Measurements from ENCODE around the gene TMPRSS9. TPM values are rescaled to one million over a fixed set of nuclear protein-coding genes. Genes with fewer than 3 reads are reported as not detected.
A peak's percentile ranks its signal among the peaks of the same experiment; 100 is the strongest.
"Not testable (repeated sequence)": the region's sequence is repeated elsewhere in the genome, so short reads cannot be mapped to it uniquely, and the experiment has no call there.

Gene TMPRSS9
- total RNA-seq, 1 experiment from 2014 or later: not detected

DNA sequence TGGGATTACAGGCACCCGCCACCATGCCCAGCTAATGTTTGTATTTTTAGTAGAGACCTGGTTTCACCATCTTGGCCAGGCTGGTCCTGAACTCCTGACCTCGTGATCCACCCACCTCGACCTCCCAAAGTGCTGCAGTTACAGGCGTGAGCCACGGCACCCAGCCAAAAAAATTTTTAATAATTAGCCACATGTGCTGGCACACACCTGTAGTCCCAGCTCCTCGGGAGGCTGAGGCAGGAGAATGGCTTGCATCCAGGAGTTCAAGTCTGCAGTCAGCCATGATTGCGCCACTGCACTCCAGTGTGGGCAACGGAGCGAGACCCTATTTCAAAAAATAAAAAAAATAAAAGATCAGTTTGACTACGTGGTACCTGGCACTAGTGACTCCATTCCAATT, 98.7 kb downstream of the TMPRSS9 start:
- not testable (repeated sequence) for DNase-seq (ENCODE audit: low read depth)

DNA sequence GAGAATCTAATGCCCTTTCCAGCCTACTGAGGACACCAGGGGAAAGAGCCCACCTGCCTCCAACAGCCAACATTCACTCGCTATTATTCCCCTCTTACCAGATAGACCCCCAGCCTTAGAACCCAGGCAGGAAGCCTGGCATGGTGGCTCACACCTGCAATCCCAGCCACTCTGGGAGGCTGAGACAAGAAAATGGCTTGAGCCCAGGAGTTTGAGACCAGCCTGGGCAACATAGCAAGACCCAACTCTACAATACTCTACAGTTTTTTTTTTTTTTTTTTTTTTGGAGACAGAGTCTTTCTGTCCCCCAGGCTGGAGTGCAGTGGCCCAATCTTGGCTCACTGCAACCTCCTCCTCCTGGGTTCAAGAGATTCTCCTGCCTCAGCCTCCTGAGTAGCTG, 100.2 kb downstream of the TMPRSS9 start:
- no peak for DNase-seq (ENCODE audit: low read depth)

DNA sequence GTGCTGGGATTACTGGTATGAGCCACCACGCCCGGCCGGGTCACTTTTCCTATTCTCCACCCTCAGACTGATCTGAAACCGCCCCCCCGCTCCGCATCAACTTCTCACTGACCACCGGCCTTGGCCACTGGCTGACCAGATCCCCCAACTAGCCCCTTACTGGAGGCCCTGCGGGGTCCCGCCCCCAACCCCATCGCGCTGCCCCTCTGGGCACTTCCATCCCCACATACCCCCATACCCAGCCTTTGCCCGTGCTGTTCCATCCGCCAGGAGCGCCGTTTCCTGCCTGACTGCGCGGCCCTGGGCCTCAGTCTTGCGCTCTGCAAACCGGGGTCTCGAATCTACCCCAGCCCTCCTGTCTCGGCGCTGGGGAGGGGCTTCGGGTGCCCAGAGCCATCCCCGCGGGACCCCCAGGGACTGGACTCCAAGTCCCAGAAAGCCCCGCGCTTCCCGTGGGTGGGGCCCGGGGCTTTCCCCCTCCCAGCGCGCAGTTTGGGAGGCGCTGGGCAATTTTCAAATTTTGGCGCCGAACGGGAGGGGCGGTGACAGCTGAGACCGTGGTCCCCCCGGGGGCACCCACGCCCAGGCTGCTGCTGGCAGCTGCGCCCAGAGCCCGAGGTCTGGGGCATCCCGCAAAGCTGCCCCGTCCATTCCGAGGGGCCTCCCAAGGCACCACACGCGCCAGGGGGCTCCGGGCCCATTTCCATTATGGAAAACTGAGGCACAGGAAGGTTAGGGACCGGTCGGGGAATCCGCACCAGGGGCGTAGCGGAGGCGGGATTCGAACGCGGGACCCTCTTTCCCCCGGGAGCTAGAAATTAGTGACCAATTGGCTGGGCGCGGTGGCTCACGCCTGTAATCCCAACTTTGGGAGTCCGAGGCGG, 101.9 kb downstream of the TMPRSS9 start:
- peak; percentile 91 for DNase-seq (ENCODE audit: low read depth)

DNA sequence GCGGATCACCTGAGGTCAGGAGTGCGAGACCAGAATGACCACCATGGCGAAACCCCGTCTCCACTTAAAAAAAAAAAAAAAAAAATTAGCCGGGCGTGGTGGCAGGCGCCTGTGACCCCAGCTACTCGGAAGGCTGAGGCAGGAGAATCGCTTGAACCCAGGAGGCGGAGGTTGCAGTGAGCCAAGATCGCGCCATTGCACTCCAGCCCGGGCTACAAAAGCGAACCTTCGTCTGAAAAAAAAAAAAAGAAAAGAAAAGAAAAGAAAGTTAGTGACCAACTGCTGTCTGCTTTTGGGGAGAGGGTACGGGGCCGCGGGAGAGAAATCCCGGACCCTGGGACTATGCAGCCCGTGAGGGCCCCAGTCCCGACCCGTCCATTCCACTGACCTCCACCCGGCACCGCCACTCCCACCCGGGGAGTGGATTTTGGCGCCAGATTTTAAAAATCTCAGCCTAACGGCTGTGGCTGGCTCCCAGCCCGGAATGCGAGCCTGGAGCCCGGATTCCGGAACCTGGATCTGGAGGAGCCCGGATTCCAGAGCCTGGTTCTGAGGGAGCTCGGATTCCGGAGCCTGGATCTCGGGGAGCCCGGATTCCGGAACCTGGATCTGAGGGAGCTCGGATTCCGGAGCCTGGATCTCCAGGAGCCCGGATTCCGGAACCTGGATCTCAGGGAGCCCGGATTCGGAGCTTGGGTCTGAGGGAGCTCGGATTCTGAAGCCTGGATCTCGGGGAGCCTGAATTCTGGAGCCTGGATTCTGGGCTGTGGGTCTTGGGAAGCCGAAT, 102.8 kb downstream of the TMPRSS9 start:
- peak; percentile 98 for DNase-seq (ENCODE audit: low read depth)

DNA sequence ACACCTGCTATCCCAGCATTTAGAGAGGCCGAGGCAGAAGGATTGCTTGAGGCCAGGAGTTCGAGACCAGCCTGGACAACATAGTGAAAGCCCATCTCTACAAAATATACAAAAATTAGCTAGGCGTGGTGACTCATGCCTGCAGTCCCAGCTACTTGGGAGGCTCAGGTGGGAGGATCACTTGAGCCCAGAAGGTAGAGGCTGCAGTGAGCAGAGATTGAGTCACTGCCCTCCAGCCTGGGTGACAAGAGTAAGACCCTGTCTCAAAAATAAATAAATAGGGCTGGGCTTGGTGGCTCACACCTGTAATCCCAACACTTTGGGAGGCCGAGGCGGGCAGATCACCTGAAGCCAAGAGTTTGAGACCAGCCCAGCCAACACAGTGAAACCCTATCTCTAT, 103.6 kb downstream of the TMPRSS9 start:
- DNase-seq (ENCODE audit: low read depth): not testable (repeated sequence)

DNA sequence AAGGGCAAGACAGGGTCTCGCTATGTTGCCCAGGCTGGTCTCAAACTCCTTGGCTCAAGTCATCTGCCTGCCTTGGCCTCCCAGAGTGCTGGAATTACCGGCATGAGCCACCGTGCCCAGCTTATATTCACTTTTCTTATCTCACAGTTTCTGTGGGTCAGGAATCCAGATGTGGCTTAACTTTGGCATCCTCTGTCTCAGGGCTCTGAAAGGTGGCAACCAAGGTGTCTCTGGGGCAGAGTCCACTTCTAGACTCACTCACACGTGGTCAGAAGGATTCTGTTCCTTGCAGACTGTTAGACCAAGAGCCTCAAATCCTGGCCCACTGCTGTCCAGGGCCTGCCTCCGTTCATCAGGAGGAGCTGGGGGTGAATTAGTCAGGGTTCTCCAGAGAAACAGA, 104.3 kb downstream of the TMPRSS9 start:
- DNase-seq (ENCODE audit: low read depth): no peak

DNA sequence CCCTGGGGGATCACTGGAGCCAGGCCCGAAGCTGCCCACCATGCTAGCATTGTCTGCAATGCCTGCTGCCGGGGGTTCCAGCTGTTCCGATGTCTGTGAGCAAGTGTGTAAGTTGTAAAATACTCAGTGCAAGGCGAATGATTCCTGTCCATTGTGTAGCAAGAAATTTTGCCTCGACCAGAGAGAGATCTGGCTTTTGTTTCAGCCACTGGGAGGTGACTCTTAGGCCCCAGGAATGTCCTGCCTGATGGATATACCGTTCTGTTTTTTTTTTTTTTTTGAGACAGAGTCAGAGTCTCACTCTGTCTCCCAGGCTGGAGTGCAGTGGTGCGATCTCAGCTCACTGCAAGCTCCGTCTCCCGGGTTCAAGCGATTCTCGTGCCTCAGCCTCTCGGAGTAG, 108.5 kb downstream of the TMPRSS9 start:
- DNase-seq (ENCODE audit: low read depth): no peak

DNA sequence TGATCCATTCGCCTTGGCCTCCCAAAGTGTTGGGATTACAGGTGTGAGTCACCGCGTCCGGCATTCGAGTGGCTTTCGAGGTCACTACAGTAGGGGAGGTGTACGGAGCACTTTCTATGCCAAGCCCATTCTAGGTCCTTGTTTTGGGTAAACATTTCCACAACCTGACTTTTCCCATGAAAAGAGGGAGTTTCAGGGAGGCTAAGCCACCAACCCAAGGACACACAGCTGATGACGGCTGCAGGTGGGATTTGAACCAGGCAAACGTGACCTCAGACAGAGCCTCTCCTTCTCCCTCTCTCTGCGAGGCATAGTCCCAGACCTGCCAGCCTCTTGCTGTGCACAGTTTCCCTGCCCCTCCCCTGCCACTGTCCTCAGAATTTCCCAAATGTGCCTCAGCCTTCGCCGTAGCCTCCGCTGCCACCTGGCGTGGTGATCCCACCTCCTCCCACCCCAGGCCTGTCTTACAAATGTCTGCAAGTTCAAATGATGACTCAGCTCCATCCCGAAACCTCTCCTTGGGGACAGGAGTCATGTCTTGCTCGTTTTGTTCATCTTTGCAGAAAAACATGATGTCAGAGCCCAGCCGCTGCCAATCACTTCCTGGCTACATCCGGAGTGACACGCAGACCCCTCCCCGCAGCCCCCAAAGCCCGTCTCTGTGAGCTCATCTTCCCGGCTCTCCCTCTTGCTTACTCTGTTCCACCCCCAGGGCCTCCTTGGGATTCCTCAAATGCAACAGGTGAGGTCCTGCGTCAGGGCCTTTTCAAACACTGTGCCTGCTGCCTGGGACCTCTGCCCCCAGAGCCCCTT, 109.2 kb downstream of the TMPRSS9 start:
- peak; percentile 75 for DNase-seq (ENCODE audit: low read depth)

DNA sequence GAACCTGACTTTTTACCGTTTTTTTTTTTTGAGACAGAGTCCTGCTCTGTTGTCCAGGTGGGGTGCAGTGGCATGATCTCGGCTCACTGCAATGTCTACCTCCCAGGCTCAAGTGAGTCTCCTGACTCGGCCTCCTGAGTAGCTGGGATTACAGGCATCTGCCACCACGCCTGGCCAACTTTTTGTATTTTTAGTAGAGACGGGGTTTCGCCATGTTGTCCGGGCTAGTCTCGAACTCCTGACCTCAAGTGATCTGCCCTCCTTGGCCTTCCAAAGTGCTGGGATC, 109.8 kb downstream of the TMPRSS9 start:
- not testable (repeated sequence) for DNase-seq (ENCODE audit: low read depth)

DNA sequence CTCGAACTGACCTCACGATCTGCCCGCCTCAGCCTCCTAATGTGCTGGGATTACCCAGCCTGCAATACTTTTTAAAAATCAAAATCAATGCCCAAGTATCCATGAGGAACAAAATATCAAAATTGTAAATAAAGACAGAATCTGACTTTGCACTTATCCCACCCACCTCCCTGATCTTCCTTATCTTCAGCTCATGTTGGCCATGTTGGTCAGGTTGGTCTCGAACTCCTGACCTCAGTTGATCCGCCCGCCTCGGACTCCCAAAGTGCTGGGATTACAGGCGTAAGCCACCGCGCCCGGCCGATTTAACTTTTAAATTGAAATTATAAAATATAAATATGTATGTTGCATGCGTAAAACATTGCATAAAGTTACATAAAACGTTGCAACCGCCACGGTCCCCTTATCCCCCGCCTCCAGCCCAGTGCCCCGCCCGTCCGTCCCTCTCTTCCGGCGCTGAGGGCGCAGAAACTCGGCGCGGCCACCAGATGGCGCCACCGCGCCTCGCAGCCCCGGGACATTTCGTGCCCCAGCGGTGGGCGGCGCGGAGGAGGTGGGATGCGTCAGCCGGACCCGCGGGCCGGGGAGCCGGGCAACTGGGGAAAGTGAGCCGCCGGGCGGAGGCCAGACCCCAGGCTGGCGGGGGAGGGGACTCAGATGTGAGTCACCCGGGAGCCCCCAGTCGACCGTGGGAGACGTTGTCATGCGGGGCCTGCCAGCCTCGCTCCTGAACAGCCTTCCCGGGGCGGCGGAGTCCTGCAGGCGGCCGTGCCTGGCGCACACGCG, 114.4 kb downstream of the TMPRSS9 start:
- peak; percentile 87 for DNase-seq (ENCODE audit: low read depth)

DNA sequence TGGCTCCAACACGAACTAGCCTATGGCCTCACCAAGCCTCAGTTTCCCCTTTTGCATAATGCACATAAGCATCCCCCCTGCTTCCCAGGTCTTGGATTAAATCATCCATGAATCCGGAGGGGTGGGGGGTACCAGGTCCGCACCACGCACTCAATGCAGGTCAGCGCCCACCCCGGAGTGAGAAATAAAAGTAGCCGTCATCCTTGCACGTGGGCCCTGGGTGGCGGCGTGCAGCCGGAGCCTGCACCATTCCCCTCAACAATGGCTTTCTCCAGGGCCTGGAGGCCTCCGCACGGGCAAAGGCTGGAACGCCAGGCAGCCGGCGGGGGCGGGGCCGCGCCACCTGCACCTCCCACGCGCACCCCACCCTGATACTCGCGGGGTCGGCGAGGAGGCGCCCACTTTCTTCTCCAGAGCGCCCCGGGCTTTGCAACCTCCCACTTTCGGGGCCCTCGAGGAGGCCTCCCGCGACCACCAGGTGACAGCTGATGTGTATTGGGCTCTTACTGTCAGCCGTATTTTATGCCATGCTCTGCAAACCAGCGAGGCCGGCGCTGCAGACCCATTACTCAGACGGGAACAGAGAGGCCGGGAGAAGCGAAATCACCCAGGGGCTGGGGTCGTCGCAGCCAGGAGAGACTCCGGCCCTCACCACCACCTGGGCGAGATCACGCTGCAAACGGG, 115.1 kb downstream of the TMPRSS9 start:
- DNase-seq (ENCODE audit: low read depth): peak; percentile 76

Other genes with a start within 250 kb of the TMPRSS9 start
- 49.6 and 50.0 TPM in 2 replicates for gene AP3D1, start 208.7 kb upstream of the TMPRSS9 start, total RNA-seq (2014; rRNA removed; shearing (Covaris generic))
- 3.6 and 5.6 TPM in 2 replicates for gene DOT1L, start 196.3 kb upstream of the TMPRSS9 start, total RNA-seq (2014; rRNA removed; shearing (Covaris generic))
- gene PLEKHJ1, start 123.9 kb upstream of the TMPRSS9 start, total RNA-seq (2014; rRNA removed; shearing (Covaris generic)): 60.0 and 71.2 TPM in 2 replicates
- 18.9 and 24.7 TPM in 2 replicates for gene SF3A2, start 123.4 kb upstream of the TMPRSS9 start, total RNA-seq (2014; rRNA removed; shearing (Covaris generic))
- 0.48 TPM in 1 of 2 replicates, not detected in the other for gene AMH, start 110.9 kb upstream of the TMPRSS9 start, total RNA-seq (2014; rRNA removed; shearing (Covaris generic))
- not detected in 2 replicates for gene JSRP1, start 103.8 kb upstream of the TMPRSS9 start, total RNA-seq (2014; rRNA removed; shearing (Covaris generic))
- gene PEAK3, start 78.1 kb upstream of the TMPRSS9 start, total RNA-seq (2014; rRNA removed; shearing (Covaris generic)): 0.20 and 0.24 TPM in 2 replicates
- gene LINGO3, start 52.1 kb upstream of the TMPRSS9 start, total RNA-seq (2014; rRNA removed; shearing (Covaris generic)): 0.10 TPM in 1 of 2 replicates, not detected in the other
- gene LSM7, start 31.7 kb upstream of the TMPRSS9 start, total RNA-seq (2014; rRNA removed; shearing (Covaris generic)): 343 and 390 TPM in 2 replicates
- gene SPPL2B, start 31.6 kb upstream of the TMPRSS9 start, total RNA-seq (2014; rRNA removed; shearing (Covaris generic)): 12.1 and 15.1 TPM in 2 replicates
- gene TIMM13, start 67.3 kb downstream of the TMPRSS9 start, total RNA-seq (2014; rRNA removed; shearing (Covaris generic)): 47.9 and 71.4 TPM in 2 replicates
- gene LMNB2, start 96.7 kb downstream of the TMPRSS9 start, total RNA-seq (2014; rRNA removed; shearing (Covaris generic)): 63.8 and 108 TPM in 2 replicates
- gene GADD45B, start 115.9 kb downstream of the TMPRSS9 start, total RNA-seq (2014; rRNA removed; shearing (Covaris generic)): 23.5 and 28.4 TPM in 2 replicates

Data from RPMI7951 (cell line).